Measurements from ENCODE around the gene TMCO2. TPM values are rescaled to one million over a fixed set of nuclear protein-coding genes. Genes with fewer than 3 reads are reported as not detected.

TMCO2 gene
- total RNA-seq, 2 donors from 2014 or later, result not detected

GRCh38 chr1:40264354-40264781, 16.6 kb downstream of the TMCO2 start:
- H3K27ac Mint-ChIP-seq, result no peak overlapping the region
- no peak overlapping the region for H3K4me3 ChIP-seq (ENCODE audit: low read length)
- no peak overlapping the region for H3K4me3 Mint-ChIP-seq
- H3K36me3 Mint-ChIP-seq (ENCODE audit: low read depth), result peaks cover 50% of the 10 kb centered on the region
- no peaks in the 10 kb centered on the region for H3K9me3 ChIP-seq (ENCODE audit: control insufficient read depth, low read length)
- no peaks in the 10 kb centered on the region for H3K9me3 Mint-ChIP-seq
- H3K27me3 ChIP-seq (ENCODE audit: control insufficient read depth, insufficient read depth, low read length, poor library complexity, severe bottlenecking), result no peaks in the 10 kb centered on the region
- WGBS, 2 experiments (ENCODE audit: insufficient coverage in 1 of 2, insufficient read length in 1 of 2), result 99 to 100% methylated on average over 2 to 3 of the region's 3 CpGs
- no peaks in the 10 kb centered on the region for H3K27me3 Mint-ChIP-seq (ENCODE audit: insufficient read depth)
- no peak overlapping the region for H3K27ac ChIP-seq (ENCODE audit: low read depth, low read length)
- H3K4me1 Mint-ChIP-seq, result no peaks in the 10 kb centered on the region
- no peak for TF ChIP-seq CTCF (conservative IDR thresholded peaks at IDR 0.05)
- H3K4me1 ChIP-seq (ENCODE audit: control insufficient read depth, insufficient read depth, low read length), result no peaks in the 10 kb centered on the region
- H3K36me3 ChIP-seq (ENCODE audit: control insufficient read depth, insufficient read depth, low read length), result peaks cover 81% of the 10 kb centered on the region
- no peak overlapping the region for H3K9ac ChIP-seq (ENCODE audit: extremely low read depth, low read length, poor library complexity, severe bottlenecking)
- no peak for DNase-seq

- Histone ChIP-seq H3K9me3 (ENCODE audit: control insufficient read depth, low read length) (no peaks in the 10 kb centered on the region), H3K4me3 (ENCODE audit: low read length) (no peak overlapping the region), H3K9ac (ENCODE audit: extremely low read depth, low read length, poor library complexity, severe bottlenecking) (no peak overlapping the region), H3K4me1 (ENCODE audit: control insufficient read depth, insufficient read depth, low read length) (no peaks in the 10 kb centered on the region), H3K36me3 (ENCODE audit: control insufficient read depth, insufficient read depth, low read length) (peaks cover 83% of the 10 kb centered on the region), H3K27me3 (ENCODE audit: control insufficient read depth, insufficient read depth, low read length, poor library complexity, severe bottlenecking) (no peaks in the 10 kb centered on the region), H3K27ac (ENCODE audit: low read depth, low read length) (no peak overlapping the region)
- no peaks in the 10 kb centered on the region for H3K4me1 Mint-ChIP-seq
- TF ChIP-seq CTCF (conservative IDR thresholded peaks at IDR 0.05), result no peak
- H3K36me3 Mint-ChIP-seq (ENCODE audit: low read depth), result peaks cover 54% of the 10 kb centered on the region
- H3K27me3 Mint-ChIP-seq (ENCODE audit: insufficient read depth), result no peaks in the 10 kb centered on the region
- no peak for DNase-seq
- H3K9me3 Mint-ChIP-seq, result no peaks in the 10 kb centered on the region
- H3K4me3 Mint-ChIP-seq, result no peak overlapping the region
- no peak overlapping the region for H3K27ac Mint-ChIP-seq
These were observed 17.6 kb downstream of the TMCO2 start for GRCh38 chr1:40265298-40265697.

- Histone ChIP-seq H3K27ac (ENCODE audit: low read depth, low read length) (no peak overlapping the region), H3K9ac (ENCODE audit: extremely low read depth, low read length, poor library complexity, severe bottlenecking) (no peak overlapping the region), H3K9me3 (ENCODE audit: control insufficient read depth, low read length) (no peaks in the 10 kb centered on the region), H3K36me3 (ENCODE audit: control insufficient read depth, insufficient read depth, low read length) (peaks cover 83% of the 10 kb centered on the region), H3K27me3 (ENCODE audit: control insufficient read depth, insufficient read depth, low read length, poor library complexity, severe bottlenecking) (no peaks in the 10 kb centered on the region), H3K4me1 (ENCODE audit: control insufficient read depth, insufficient read depth, low read length) (no peaks in the 10 kb centered on the region), H3K4me3 (ENCODE audit: low read length) (no peak overlapping the region)
- no peak overlapping the region for H3K4me3 Mint-ChIP-seq
- peaks cover 53% of the 10 kb centered on the region for H3K36me3 Mint-ChIP-seq (ENCODE audit: low read depth)
- H3K9me3 Mint-ChIP-seq, result no peaks in the 10 kb centered on the region
- no peak for DNase-seq
- H3K4me1 Mint-ChIP-seq, result no peaks in the 10 kb centered on the region
- H3K27ac Mint-ChIP-seq, result no peak overlapping the region
- TF ChIP-seq CTCF (conservative IDR thresholded peaks at IDR 0.05), result no peak
- no peaks in the 10 kb centered on the region for H3K27me3 Mint-ChIP-seq (ENCODE audit: insufficient read depth)
These were observed 18.2 kb downstream of the TMCO2 start for GRCh38 chr1:40265919-40266318.

Measured in endodermal cell (in vitro differentiated cells).